Lung microvascular endothelial cell (primary cell): ENCODE results near the gene RXRA. TPM values are rescaled to one million over a fixed set of nuclear protein-coding genes. Genes with fewer than 3 reads are reported as not detected.

ENCODE experiments used
- DNase-seq, 2 donors: peaks; one replicate each; pipeline versions ENCODE4 v3.0.0 to v3.0.0-alpha.2; 2010; ENCODE audit warnings: low read depth in 2 of 2
- total RNA-seq: library from RNA; depleted of rRNA; stranded (reverse); fragments of >200 nt; gene quantifications from 2 replicates; pipeline ENCODE4 v1.2.1, GENCODE V29; 2014

The RXRA gene
- total RNA-seq: 10.9 and 14.9 TPM in 2 replicates

GRCh38 chr9:134325813-134326723, at the start of gene RXRA:
Gene RXRA (plus strand): TSS chr9:134326455. CDS start chr9:134326632, 177 bp downstream.
- DNase-seq: peak; percentile 86 to 89

GRCh38 chr9:134278286-134278685, 48.0 kb upstream of the RXRA start:
- no peak for DNase-seq

GRCh38 chr9:134278974-134279640, 47.1 kb upstream of the RXRA start:
- DNase-seq: no peak

GRCh38 chr9:134282138-134282650, 44.1 kb upstream of the RXRA start:
- no peak for DNase-seq

GRCh38 chr9:134283111-134283515, 43.1 kb upstream of the RXRA start:
- DNase-seq: peak in 1 of 2 donors; percentile 50

GRCh38 chr9:134283692-134284265, 42.5 kb upstream of the RXRA start:
- no peak for DNase-seq

- DNase-seq: no peak
Measured at GRCh38 chr9:134284273-134284672, 42.0 kb upstream of the RXRA start.

- no peak for DNase-seq
Measured at GRCh38 chr9:134284741-134285140, 41.5 kb upstream of the RXRA start.

GRCh38 chr9:134285215-134285845, 40.9 kb upstream of the RXRA start:
- DNase-seq: no peak

- no peak for DNase-seq
Measured at GRCh38 chr9:134286471-134287245, 39.6 kb upstream of the RXRA start.

GRCh38 chr9:134287591-134288491, 38.4 kb upstream of the RXRA start:
- DNase-seq: no peak

GRCh38 chr9:134288746-134289145, 37.5 kb upstream of the RXRA start:
- no peak for DNase-seq

GRCh38 chr9:134289241-134289875, 36.9 kb upstream of the RXRA start:
- DNase-seq: no peak

- no peak for DNase-seq
Measured at GRCh38 chr9:134290603-134291451, 35.4 kb upstream of the RXRA start.

- no peak for DNase-seq
Measured at GRCh38 chr9:134291452-134291881, 34.8 kb upstream of the RXRA start.

GRCh38 chr9:134291961-134292871, 34.0 kb upstream of the RXRA start:
- no peak for DNase-seq

- DNase-seq: no peak
Measured at GRCh38 chr9:134293031-134293521, 33.2 kb upstream of the RXRA start.
